SJCRH30 (cell line): ENCODE data around the gene ITCH. TPM values are rescaled to one million over a fixed set of nuclear protein-coding genes. Genes with fewer than 3 reads are reported as not detected.
"Not testable (repeated sequence)": the region's sequence is repeated elsewhere in the genome, so short reads cannot be mapped to it uniquely, and the experiment has no call there.

Experiments
- DNase-seq, 2 experiments: peaks; one replicate each; pipeline ENCODE4 v3.0.0-alpha.2; 2015 to 2020
- H3K27ac ChIP-seq: fragments of 250-450 bp; sonication (Bioruptor Pico); 2 replicates; pipeline ENCODE4 v1.5.1; 2020; ENCODE audit warnings: mild to moderate bottlenecking, moderate library complexity
- H3K27me3 ChIP-seq: fragments of 250-450 bp; sonication (Bioruptor Pico); 2 replicates; pipeline ENCODE4 v1.5.1; 2020; ENCODE audit warnings: mild to moderate bottlenecking, moderate library complexity
- H3K36me3 ChIP-seq: fragments of 250-450 bp; sonication (Bioruptor Pico); 2 replicates; pipeline ENCODE4 v1.5.1; 2020; ENCODE audit warnings: mild to moderate bottlenecking, moderate library complexity
- H3K4me1 ChIP-seq: fragments of 250-450 bp; sonication (Bioruptor Pico); 2 replicates; pipeline ENCODE4 v1.5.1; 2020; ENCODE audit warnings: mild to moderate bottlenecking, moderate library complexity
- H3K4me3 ChIP-seq: fragments of 250-450 bp; sonication (Bioruptor Pico); 2 replicates; pipeline ENCODE4 v1.5.1; 2020; ENCODE audit warnings: mild to moderate bottlenecking, moderate library complexity
- H3K9me3 ChIP-seq: fragments of 250-450 bp; sonication (Bioruptor Pico); replicated peaks from 2 replicates; pipeline ENCODE4 v1.5.1; 2020; ENCODE audit warnings: mild to moderate bottlenecking, moderate library complexity
- total RNA-seq: library from RNA; depleted of rRNA; stranded (reverse); fragments of >200 nt; shearing (Covaris generic); gene quantifications from 2 replicates; pipeline ENCODE4 v1.2.3, GENCODE V29; 2014

The ITCH gene
- total RNA-seq, 1 experiment from 2014 or later: 91.1 TPM

- not testable (repeated sequence) for H3K9me3 ChIP-seq, DNase-seq
- H3K36me3 ChIP-seq: peaks cover 50% of the 10 kb centered on the region
These were observed 42.2 kb downstream of the ITCH start for GRCh38 chr20:34405247-34405651.

DNA sequence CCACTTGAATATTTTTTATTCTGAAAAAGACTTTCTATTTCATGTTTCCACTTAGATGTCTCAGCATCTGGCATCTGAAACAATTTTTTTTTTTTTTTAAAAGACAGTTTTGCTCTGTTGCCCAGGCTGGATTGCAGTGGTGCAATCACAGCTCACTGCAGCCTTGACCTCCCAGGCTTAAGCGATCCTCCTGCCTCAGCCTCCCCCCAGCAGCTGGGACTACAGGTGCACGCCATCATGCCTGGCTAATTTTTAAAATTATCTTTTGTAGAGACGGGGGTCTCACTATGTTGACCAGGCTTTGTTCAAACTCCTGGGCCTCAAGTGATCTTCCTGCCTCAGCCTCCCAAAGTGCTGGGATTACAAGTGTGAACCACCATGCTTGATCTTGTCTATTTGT, 42.9 kb downstream of the ITCH start:
- H3K27me3 ChIP-seq, DNase-seq, H3K9me3 ChIP-seq, H3K27ac ChIP-seq, H3K4me3 ChIP-seq: not testable (repeated sequence)
- peaks cover 54% of the 10 kb centered on the region for H3K36me3 ChIP-seq
- H3K4me1 ChIP-seq: peaks cover 13% of the 10 kb centered on the region

More at GRCh38 chr20:34405247-34405651, 42.2 kb downstream of the ITCH start:
- H3K27ac ChIP-seq, H3K4me3 ChIP-seq, H3K27me3 ChIP-seq: not testable (repeated sequence)
- H3K4me1 ChIP-seq: peaks cover 20% of the 10 kb centered on the region

DNA sequence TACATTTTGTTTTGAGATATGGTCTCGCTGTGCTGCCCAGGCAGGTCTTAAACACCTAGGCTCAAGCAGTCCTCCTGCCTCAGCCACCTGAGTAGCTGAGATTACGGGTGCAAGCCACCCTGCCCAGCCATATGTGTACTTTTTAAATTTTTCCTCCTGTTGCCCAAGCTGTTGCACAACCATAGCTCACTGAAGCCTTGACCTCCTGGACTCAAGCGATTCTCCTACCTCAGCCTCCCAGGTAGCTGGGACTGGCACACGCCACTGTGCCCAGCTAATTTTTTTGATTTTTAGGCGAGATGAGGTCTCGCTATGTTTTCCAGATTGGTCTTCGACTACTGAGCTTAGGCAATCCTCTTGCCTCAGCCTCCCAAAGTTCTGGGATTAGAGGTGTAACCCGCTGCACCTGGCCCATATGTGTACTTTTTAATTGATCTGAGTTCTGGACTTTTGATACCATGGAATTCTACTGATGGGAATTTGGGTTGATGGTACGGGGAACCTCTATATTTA, 44.9 kb downstream of the ITCH start:
- H3K4me3 ChIP-seq: no peak overlapping the region
- no peak for DNase-seq
- no peaks in the 10 kb centered on the region for H3K27me3 ChIP-seq
- no peak overlapping the region for H3K27ac ChIP-seq
- no peaks in the 10 kb centered on the region for H3K4me1 ChIP-seq
- no peaks in the 10 kb centered on the region for H3K9me3 ChIP-seq
- peaks cover 58% of the 10 kb centered on the region for H3K36me3 ChIP-seq

DNA sequence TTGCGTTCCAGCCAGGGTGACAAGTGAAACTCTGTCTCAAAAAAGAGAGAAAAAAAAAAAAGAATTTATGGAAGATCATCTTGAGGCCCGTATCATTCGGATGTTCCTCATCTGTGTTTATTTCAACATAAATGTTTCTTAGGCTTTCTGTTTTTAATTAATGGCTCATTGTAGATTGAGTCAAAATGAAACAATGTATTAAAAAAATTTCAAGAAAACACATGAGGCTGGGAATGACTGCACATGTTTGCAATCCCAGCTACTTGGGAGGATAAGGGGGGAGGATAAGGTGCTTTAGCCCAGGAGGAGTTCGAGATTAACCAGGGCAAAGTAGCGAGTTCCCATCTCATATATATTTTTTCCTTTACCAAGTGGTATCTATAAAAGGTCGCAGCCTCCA, 47.3 kb downstream of the ITCH start:
- Histone ChIP-seq H3K27ac (no peak overlapping the region), H3K9me3 (no peaks in the 10 kb centered on the region), H3K36me3 (peaks cover 68% of the 10 kb centered on the region), H3K4me3 (no peak overlapping the region), H3K4me1 (no peaks in the 10 kb centered on the region), H3K27me3 (no peaks in the 10 kb centered on the region)
- DNase-seq: no peak

DNA sequence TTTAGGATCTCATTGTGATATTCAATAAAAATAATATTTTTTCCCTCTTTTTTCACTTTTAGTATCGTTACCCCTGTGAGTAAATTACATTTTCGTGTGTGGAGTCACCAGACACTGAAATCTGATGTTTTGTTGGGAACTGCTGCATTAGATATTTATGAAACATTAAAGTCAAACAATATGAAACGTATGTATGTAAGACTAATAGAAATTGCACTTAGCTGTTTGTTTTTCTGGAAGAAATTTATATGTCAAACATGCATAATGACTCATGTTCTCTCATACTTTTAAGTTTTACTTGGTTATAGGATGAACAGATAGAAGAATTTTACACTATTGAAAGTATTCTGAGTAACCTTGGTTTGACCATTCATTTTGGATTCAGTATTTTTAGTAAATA, 49.4 kb downstream of the ITCH start:
- no peak for DNase-seq
- Histone ChIP-seq H3K9me3 (no peaks in the 10 kb centered on the region), H3K27ac (no peak overlapping the region), H3K27me3 (no peaks in the 10 kb centered on the region), H3K4me3 (no peak overlapping the region), H3K36me3 (peaks cover 68% of the 10 kb centered on the region), H3K4me1 (no peaks in the 10 kb centered on the region)

DNA sequence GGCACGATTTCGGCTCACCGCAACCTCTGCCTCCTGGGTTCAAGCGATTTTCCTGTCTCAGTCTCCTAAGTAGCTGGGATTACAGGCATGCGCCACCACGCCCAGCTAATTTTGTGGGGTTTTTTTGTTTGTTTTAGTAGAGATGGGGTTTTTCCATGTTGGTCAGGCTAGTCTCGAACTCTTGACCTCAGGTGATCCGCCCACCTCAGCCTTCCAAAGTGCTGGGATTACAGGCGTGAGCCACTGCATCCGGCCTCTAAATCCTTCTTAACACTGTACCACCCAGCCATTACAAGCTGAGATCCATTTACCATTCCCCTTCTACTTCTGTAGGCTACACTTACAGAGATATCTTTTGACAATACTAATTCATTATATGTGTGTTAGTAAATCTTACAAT, 51.5 kb downstream of the ITCH start:
- H3K27ac ChIP-seq, H3K4me1 ChIP-seq, H3K4me3 ChIP-seq, DNase-seq, H3K9me3 ChIP-seq, H3K27me3 ChIP-seq: not testable (repeated sequence)
- peaks cover 58% of the 10 kb centered on the region for H3K36me3 ChIP-seq

DNA sequence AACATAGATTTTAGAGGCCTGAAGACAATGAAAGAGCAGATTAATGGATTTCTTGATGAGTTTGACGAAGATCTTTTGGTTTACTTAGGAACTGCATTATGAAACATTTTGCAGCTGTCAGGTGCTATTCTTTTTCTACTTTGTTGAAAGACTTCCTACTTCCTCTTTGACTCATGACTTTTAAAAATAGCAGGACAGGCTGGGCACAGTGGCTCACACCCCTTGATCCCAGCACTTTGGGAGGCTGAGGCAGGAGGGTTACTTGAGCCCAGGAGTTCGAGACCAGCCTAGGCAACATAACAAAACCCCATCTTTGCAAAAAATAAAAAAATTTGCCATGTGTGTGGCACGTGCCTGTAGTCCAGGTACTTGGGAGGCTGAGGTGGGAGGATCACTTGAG, 52.0 kb downstream of the ITCH start:
- DNase-seq: no peak
- Histone ChIP-seq H3K27ac (no peak overlapping the region), H3K36me3 (peaks cover 59% of the 10 kb centered on the region), H3K9me3 (no peaks in the 10 kb centered on the region), H3K27me3 (no peaks in the 10 kb centered on the region), H3K4me3 (no peak overlapping the region), H3K4me1 (no peaks in the 10 kb centered on the region)

DNA sequence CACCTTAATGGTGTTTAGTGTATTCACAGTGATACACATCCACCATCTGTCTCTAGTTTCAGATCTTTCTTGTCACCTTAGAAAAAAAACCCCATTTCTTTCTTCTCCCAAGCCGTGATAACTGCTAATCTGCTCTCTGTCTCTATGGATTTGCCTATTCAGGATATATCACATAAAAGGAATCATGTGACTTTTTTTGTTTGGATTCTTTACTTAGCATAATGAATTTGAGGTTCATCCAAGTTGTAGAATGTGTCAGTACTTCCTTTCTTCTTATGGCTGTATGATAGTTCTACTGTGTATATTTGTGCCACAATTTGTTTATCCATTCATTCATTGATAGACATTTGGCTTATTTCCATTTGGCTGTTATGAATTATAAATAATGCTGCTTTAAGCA, 57.1 kb downstream of the ITCH start:
- no peak for DNase-seq
- no peak overlapping the region for H3K4me3 ChIP-seq
- no peaks in the 10 kb centered on the region for H3K4me1 ChIP-seq
- no peak overlapping the region for H3K27ac ChIP-seq
- H3K27me3 ChIP-seq: no peaks in the 10 kb centered on the region
- H3K36me3 ChIP-seq: peaks cover 71% of the 10 kb centered on the region
- no peaks in the 10 kb centered on the region for H3K9me3 ChIP-seq

- H3K4me3 ChIP-seq: no peak overlapping the region
- no peak overlapping the region for H3K27ac ChIP-seq
- no peaks in the 10 kb centered on the region for H3K27me3 ChIP-seq
- H3K36me3 ChIP-seq: peaks cover 71% of the 10 kb centered on the region
- no peak for DNase-seq
- H3K9me3 ChIP-seq: no peaks in the 10 kb centered on the region
- H3K4me1 ChIP-seq: no peaks in the 10 kb centered on the region
These were observed 57.9 kb downstream of the ITCH start for GRCh38 chr20:34420975-34421374.

GRCh38 chr20:34421766-34422466, 58.8 kb downstream of the ITCH start:
- no peak overlapping the region for H3K27ac ChIP-seq
- no peak for DNase-seq
- no peaks in the 10 kb centered on the region for H3K27me3 ChIP-seq
- peaks cover 68% of the 10 kb centered on the region for H3K36me3 ChIP-seq
- H3K4me1 ChIP-seq: no peaks in the 10 kb centered on the region
- no peak overlapping the region for H3K4me3 ChIP-seq
- no peaks in the 10 kb centered on the region for H3K9me3 ChIP-seq

GRCh38 chr20:34425032-34425690, 62.1 kb downstream of the ITCH start:
- H3K27me3 ChIP-seq, H3K4me3 ChIP-seq, H3K9me3 ChIP-seq, DNase-seq, H3K27ac ChIP-seq, H3K4me1 ChIP-seq: not testable (repeated sequence)
- peaks cover 68% of the 10 kb centered on the region for H3K36me3 ChIP-seq

DNA sequence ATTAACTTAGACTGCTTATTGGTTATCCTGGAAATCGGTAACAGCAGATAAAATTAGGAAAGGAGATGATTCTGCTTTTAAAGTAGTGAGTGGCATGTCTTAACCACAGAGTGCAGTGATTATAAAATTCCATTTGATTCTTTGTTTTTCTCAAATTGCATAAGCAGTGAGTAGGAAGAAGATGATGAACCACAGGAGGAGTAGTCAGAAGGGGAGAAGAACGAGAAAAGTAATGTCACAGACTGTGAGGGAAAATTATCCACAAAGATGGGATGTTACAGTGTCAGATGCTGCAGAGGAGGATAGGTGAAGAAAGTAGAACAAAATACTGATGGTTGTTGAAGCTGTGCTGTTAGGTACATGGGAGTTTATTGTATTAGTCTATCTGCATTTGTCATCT, 63.0 kb downstream of the ITCH start:
- H3K36me3 ChIP-seq: peaks cover 66% of the 10 kb centered on the region
- no peak for DNase-seq
- no peaks in the 10 kb centered on the region for H3K9me3 ChIP-seq
- H3K4me1 ChIP-seq: no peaks in the 10 kb centered on the region
- no peak overlapping the region for H3K27ac ChIP-seq
- no peaks in the 10 kb centered on the region for H3K27me3 ChIP-seq
- no peak overlapping the region for H3K4me3 ChIP-seq

DNA sequence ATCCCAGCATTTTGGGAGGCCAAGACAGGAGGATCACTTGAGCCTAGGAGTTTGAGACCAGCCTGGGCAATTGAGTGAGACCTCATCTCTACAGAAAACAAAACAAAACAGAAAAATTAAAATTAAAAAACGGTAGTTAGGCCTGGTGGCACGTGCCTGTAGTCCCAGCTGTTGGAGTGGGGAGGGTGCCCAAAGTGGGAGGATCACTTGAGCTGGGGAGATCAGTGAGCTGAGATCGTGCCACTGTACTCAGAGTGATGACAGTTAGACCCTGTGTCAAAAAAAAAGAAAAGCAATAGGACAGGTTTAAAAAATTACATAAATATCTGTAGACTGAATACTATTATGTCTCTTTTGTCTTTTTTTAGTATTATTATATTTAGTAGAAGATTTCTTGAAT, 64.3 kb downstream of the ITCH start:
- no peaks in the 10 kb centered on the region for H3K9me3 ChIP-seq
- no peaks in the 10 kb centered on the region for H3K27me3 ChIP-seq
- H3K36me3 ChIP-seq: peaks cover 60% of the 10 kb centered on the region
- H3K4me1 ChIP-seq: no peaks in the 10 kb centered on the region
- no peak overlapping the region for H3K27ac ChIP-seq
- no peak overlapping the region for H3K4me3 ChIP-seq
- DNase-seq: no peak

GRCh38 chr20:34427784-34428183, 64.7 kb downstream of the ITCH start:
- Histone ChIP-seq H3K36me3 (peaks cover 58% of the 10 kb centered on the region), H3K27me3 (no peaks in the 10 kb centered on the region)

GRCh38 chr20:34431168-34431567, 68.1 kb downstream of the ITCH start:
- Histone ChIP-seq H3K27me3 (no peaks in the 10 kb centered on the region), H3K4me1 (no peaks in the 10 kb centered on the region), H3K9me3 (no peaks in the 10 kb centered on the region), H3K4me3 (no peak overlapping the region), H3K36me3 (peaks cover 29% of the 10 kb centered on the region), H3K27ac (no peak overlapping the region)
- no peak for DNase-seq

More at GRCh38 chr20:34427784-34428183, 64.7 kb downstream of the ITCH start:
- H3K4me1 ChIP-seq: no peaks in the 10 kb centered on the region
- no peak for DNase-seq
- no peaks in the 10 kb centered on the region for H3K9me3 ChIP-seq
- H3K4me3 ChIP-seq: no peak overlapping the region
- no peak overlapping the region for H3K27ac ChIP-seq

GRCh38 chr20:34432663-34433062, 69.6 kb downstream of the ITCH start:
- not testable (repeated sequence) for H3K4me3 ChIP-seq, H3K27me3 ChIP-seq, H3K27ac ChIP-seq, H3K4me1 ChIP-seq, DNase-seq, H3K9me3 ChIP-seq
- peaks cover 31% of the 10 kb centered on the region for H3K36me3 ChIP-seq
